Left ventricle myocardium inferior (tissue), 1 donor: Measurements from ENCODE around the gene C5orf52. TPM values are rescaled to one million over a fixed set of nuclear protein-coding genes. Genes with fewer than 3 reads are reported as not detected.

Experiments
- DNase-seq: peaks from one replicate; pipeline ENCODE4 v3.0.0-alpha.2; 2020
- H3K27ac ChIP-seq: fragments of 200-600 bp; replicated peaks from 2 replicates; pipeline ENCODE4 v1.8.0; 2021
- H3K27me3 ChIP-seq: fragments of 200-600 bp; 2 replicates; pipeline ENCODE4 v1.8.0; 2021; ENCODE audit warnings: low read depth
- H3K36me3 ChIP-seq: fragments of 200-600 bp; 2 replicates; pipeline ENCODE4 v1.8.0; 2021
- H3K4me1 ChIP-seq: fragments of 200-600 bp; 2 replicates; pipeline ENCODE4 v1.8.0; 2021
- H3K4me3 ChIP-seq: fragments of 200-600 bp; 2 replicates; pipeline ENCODE4 v1.8.0; 2021; ENCODE audit warnings: mild to moderate bottlenecking, moderate library complexity
- H3K9me3 ChIP-seq: fragments of 200-600 bp; replicated peaks from 2 replicates; pipeline ENCODE4 v1.8.0; 2021
- CTCF ChIP-seq: fragments of 200-600 bp; IDR thresholded peaks from 2 replicates; pipeline ENCODE4 v1.8.0; 2021; ENCODE audit warnings: antibody characterized with exemption, mild to moderate bottlenecking, borderline replicate concordance
- intact Hi-C: fragments of 100-400 bp; cut with micrococcal nuclease; formaldehyde crosslinking; loops from one replicate; pipeline ENCODE4 v1.11.0; 2022
- total RNA-seq: library from RNA; stranded (reverse); fragmentation: NEBNext Ultra II Directional; extraction: Animal tissue kit (Norgen Biotek cat#: 25700); gene quantifications from one replicate; pipeline ENCODE4 v1.2.1, GENCODE V29; 2021
- donor health status: DM: no; HTN: yes; CAD: no; lungs with severe emphysema.

C5orf52 gene
- total RNA-seq, 1 donor from 2014 or later: not detected

DNA sequence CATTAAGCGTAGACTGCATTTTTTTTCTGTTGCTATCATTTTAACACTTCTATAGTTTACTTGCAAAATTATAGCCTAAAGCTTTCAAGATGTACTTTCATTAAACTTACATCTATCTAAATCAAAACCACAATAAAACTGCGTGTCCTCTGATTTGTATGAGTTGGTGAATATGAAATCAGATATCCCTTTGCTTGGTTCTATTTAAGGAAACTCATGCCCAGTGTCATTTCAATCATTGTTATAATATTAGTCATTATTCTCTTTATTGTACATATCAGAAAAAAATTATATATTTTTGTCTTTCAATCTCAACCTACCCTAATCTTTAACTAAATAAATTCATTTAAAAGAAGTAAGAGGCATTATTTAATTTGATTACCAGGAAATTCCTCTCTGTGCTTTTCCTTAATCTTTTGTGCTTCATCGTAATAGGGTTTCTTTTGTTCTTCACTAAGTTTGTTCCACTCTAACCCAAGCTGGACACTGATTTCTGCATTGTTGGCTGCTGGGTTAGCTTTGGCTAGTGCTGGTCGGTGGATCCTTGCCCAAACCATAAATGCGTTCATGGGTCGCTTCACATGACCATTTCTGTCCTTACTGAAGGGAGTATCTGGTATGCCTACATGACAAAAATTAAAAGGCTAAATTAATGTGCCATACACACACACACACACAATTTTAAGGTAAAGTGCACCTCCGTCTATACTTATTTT is 22.9 kb upstream of the C5orf52 start:
- H3K4me1 ChIP-seq: peaks cover 11% of the 10 kb centered on the region
- intact Hi-C loops: no loop called here

GRCh38 chr5:157649101-157649500 is 22.2 kb upstream of the C5orf52 start:
- TF ChIP-seq CTCF: no peak
- Histone ChIP-seq H3K27me3 (peaks cover 12% of the 10 kb centered on the region), H3K27ac (no peak overlapping the region), H3K9me3 (peaks cover 15% of the 10 kb centered on the region), H3K4me1 (peaks cover 11% of the 10 kb centered on the region), H3K4me3 (no peak overlapping the region), H3K36me3 (no peaks in the 10 kb centered on the region)
- intact Hi-C loops: no loop called here
- no peak for DNase-seq

More for the DNA sequence above, 22.9 kb upstream of the C5orf52 start:
- DNase-seq: no peak
- Histone ChIP-seq H3K27ac (no peak overlapping the region), H3K36me3 (no peaks in the 10 kb centered on the region), H3K4me3 (no peak overlapping the region), H3K9me3 (peaks cover 11% of the 10 kb centered on the region), H3K27me3 (peaks cover 12% of the 10 kb centered on the region)
- no peak for TF ChIP-seq CTCF

DNA sequence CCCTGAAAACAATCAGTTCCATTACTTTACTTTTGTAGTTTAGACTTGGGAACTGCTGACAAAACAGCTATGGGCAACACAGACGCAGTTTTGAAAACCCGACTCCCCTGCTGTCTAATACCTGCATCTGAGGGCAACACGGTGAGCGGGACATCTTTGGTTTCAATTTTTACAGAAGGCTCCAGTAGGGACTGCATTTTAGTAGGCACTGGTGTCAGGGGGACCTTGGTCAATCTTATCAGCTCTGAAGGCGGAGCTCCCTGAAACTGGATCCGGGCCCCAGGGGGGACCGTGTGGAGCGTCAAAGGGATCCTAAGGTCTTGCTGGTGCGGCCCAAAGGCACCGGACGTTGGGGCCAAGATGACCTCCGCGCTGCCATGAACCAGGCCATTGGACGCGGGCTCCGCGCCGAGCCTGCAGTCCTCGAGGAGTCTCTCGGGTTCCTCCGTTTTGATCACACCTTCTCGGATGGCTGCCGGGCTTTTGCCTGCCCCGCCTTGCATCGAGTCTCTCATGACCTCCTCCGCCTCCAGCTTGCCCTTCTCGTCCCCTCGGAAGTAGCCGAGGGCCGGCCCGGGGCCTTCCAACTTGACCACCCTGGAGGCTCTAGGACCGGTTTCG is 20.2 kb upstream of the C5orf52 start:
- DNase-seq: no peak
- Histone ChIP-seq H3K27me3 (peaks cover 12% of the 10 kb centered on the region), H3K36me3 (no peaks in the 10 kb centered on the region), H3K9me3 (peaks cover 15% of the 10 kb centered on the region), H3K4me3 (peak overlapping the region; percentile 66), H3K27ac (no peak overlapping the region), H3K4me1 (peaks cover 11% of the 10 kb centered on the region)
- intact Hi-C loops: no loop called here
- TF ChIP-seq CTCF: no peak

DNA sequence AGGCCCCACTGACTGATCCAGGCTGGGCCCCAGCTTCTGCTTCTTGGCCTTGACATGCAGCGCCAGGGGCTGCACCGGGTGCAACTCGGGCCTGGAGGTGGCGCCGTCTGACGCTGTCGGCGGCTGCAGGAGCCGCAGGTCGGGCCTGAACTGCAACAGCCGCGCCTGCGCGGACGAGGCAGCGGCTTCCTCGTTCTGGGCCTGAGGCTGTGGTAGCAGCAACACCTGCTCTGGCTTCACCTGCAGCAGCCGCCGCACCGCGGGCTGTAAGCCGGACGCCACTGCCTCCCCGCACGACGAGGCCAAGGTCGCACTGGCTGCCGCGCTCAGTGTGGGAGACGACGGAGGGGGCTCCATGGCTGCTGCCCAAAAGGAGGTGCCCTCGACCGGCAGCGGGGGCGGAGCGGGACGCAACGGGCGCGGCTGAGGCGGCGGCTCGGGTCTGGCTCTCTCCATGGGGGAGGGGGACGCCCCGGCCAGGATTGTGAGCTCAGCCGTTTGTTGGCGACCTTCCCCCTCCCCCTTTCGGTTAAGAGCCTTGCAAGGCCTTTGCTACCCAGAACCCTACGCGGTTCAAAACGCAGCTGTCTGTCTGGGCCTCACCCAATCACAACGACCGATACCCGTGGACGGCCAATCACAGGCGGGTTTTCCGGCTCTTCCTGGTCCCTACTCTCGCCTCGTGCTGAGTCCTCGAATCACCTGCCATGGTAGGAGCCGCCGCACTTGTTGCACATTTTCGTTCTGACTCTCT is 19.5 kb upstream of the C5orf52 start:
- TF ChIP-seq CTCF: peak; percentile 45
- DNase-seq: peak; percentile 64
- intact Hi-C loops: no loop called here
- H3K4me1 ChIP-seq: peaks cover 11% of the 10 kb centered on the region
- peaks cover 18% of the 10 kb centered on the region for H3K9me3 ChIP-seq
- H3K36me3 ChIP-seq: no peaks in the 10 kb centered on the region
- no peak overlapping the region for H3K27ac ChIP-seq
- H3K27me3 ChIP-seq: peaks cover 12% of the 10 kb centered on the region
- H3K4me3 ChIP-seq: peak overlapping the region; percentile 66

DNA sequence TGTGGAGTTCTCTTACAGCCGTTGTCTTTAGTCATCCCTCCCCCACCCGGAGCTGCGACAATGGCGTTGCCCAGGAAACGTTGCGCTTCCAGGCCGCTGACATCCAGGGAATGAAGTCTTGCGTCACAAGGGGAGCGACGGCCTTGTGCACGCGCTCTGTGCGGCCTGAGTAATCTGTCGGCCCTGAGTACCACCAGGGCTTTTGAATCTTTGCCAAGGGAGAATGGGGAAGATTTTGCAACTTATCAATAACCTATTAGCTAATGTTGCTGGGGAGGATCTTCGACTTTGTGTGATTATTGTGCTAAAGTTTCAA is 19.0 kb upstream of the C5orf52 start, which contains the start of gene SOX30:
Gene SOX30, minus strand, starts transcription at position 62 of the 316 bp plus-strand sequence. CDS start 360 bp downstream, outside the sequence.
- Histone ChIP-seq H3K9me3 (peaks cover 24% of the 10 kb centered on the region), H3K36me3 (no peaks in the 10 kb centered on the region), H3K4me3 (peak within 1 kb of the TSS; percentile 66), H3K27me3 (peaks cover 12% of the 10 kb centered on the region), H3K27ac (no peak within 1 kb of the TSS), H3K4me1 (peaks cover 11% of the 10 kb centered on the region)
- TF ChIP-seq CTCF: no peak
- DNase-seq: no peak
- intact Hi-C loops: no loop called here
